Stimulated activated CD8-positive, alpha-beta memory T cell treated with anti-CD3 and anti-CD28 coated beads, Interleukin-12 subunit alpha, Interleukin-12 subunit beta, amount 100 ng/mL, for 1 hour (primary cell): ENCODE data around the gene UBA52.
"Not testable (repeated sequence)": the region's sequence is repeated elsewhere in the genome, so short reads cannot be mapped to it uniquely, and the experiment has no call there.

Experiments
- DNase-seq: peaks from one replicate; pipeline ENCODE4 v3.0.0-alpha.2; 2020; ENCODE audit warnings: low read depth

Gene UBA52

DNA sequence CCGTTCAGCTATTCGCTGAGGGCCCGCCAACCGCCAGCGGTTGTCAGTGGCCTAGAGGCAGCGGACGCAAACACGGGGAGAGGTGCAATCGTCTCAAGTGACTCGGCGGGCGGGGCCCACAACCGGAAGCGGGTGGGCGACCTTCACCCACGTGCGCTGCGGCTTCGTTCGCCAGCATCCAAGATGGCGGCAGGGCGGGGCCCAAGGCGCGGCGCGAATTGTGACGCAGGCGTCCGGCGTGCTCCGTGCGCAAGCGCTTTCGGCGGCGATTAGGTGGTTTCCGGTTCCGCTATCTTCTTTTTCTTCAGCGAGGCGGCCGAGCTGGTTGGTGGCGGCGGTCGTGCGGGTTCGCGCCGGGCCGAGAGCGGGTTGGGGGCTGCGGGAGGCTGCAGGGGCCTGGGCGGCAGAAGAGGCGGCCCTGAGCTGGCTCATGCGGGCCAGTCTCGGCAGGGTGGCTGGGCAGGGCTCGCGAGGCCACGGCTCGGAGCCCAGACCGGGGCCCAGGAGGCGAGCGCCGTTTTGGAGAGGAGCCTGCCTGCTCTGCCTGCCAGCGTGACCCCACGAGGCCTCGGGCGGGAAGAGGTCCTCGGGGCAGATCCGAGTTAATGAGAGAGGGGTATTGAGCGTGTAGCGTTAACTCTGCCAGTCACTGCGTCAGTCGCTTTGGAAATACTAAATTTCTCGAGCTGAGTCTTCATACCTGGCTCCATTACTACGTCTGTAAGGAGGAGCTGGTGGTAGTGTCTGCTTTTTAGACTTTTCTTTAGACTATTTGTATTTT, at the start of gene UBA52:
Gene UBA52, plus strand, starts transcription at position 294 of the 781 bp plus-strand sequence. CDS start 1,444 bp downstream, outside the sequence.
- DNase-seq, result peak; percentile 98

DNA sequence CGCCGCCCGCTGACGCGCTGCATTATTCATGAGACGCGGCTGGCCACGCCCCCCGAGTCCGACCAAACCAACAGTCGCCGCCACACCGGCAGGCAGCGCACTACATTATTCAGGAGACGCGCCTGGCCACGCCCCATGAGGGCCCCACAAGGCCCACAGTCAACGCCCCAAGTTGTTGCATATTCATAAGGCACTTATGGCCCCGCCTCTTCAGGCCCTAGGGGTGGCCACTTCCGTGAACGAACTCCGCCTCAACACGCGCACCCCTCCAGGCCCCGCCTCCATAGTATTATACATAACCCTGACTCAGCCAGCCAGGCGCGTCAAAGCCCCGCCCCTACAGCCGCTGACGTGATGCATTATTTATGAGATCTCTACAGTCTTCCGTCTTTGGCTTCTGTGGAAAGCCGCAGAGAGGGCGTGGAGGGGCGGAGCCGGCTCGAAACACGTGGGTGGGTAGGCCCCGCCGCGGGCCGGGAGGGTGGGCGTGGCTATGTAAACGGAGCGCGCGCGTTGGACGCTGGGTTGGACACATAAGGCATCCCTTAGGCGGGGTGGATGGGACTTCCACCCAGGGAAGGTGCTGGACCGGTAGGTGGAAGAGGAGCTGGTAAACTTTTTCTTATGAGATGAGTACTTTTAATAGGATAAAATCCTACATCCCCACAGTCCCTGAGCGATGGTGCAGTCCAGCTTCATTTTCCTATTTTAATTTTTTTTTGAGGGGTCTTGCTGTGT, 49.4 kb upstream of the UBA52 start:
- DNase-seq, result peak; percentile 100

- DNase-seq, result not testable (repeated sequence)
These were observed 48.7 kb upstream of the UBA52 start for GRCh38 chr19:18522862-18523440.

- DNase-seq, result no peak
These were observed 47.8 kb upstream of the UBA52 start for GRCh38 chr19:18523841-18524240.

- no peak for DNase-seq
These were observed 45.3 kb upstream of the UBA52 start for GRCh38 chr19:18526316-18526715.

DNA sequence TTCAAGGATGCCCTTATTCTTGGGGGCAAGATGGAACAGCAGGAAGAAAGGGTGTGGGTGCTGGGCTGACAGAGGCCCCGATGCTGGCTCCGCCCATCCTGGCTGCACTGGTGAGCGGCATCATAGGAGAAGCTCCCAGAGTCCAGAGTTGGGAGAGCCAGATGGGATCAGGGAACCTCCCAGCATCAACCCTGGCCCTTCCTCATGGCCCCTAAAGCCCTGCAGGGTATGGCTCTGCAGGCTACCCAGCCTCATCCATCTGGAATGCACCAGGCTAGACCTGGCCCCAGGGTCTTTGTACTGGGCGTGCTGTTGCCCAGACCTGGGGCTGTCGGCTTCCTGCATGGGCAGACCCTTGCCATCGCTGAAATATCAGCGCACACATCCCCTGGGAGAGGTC, 41.9 kb upstream of the UBA52 start:
- DNase-seq, result no peak

- DNase-seq, result no peak
These were observed 40.2 kb upstream of the UBA52 start for GRCh38 chr19:18531485-18531884.

GRCh38 chr19:18532168-18532890, 39.3 kb upstream of the UBA52 start:
- no peak for DNase-seq

- DNase-seq, result no peak
These were observed 38.6 kb upstream of the UBA52 start for GRCh38 chr19:18533058-18533457.

DNA sequence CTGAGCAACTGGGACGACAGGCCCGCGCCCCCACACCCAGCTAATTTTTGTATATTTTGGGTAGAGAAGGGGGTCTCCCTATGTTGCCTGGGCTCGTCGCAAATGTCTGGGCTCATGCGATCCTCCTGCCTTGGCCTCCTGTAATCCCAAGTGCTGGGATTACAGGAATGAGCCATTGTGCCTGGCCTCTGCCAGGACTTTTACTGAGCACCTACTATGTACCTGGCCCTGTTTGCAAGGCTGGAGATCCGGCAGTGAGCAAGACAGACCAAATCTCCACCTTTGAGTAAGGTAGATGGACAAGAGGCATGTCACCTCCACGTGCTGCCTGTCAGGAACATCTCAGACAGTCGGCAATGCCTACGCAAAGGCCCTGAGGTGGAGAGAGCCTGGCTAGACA, 35.2 kb upstream of the UBA52 start:
- DNase-seq, result no peak

DNA sequence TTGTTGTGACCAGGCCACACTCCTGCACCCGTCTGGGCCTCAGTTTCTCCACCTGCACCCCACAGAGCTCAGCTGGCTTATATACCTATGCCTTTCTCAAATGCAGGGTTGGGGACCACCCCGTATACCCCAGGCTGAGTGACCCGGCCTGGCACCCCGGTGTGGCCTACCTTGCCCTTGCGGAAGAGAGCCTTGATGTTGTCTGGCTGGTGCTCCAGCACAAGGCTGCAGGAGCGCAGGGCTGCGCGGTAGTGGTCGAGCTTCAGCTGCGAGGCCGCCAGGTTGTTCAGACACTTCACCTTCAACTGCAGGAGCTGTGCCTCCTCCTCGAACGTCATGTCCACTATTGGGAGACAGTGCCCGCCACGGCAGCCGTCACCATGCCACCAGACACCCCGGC, 34.2 kb upstream of the UBA52 start:
- no peak for DNase-seq

GRCh38 chr19:18538115-18538514, 33.5 kb upstream of the UBA52 start:
- no peak for DNase-seq

DNA sequence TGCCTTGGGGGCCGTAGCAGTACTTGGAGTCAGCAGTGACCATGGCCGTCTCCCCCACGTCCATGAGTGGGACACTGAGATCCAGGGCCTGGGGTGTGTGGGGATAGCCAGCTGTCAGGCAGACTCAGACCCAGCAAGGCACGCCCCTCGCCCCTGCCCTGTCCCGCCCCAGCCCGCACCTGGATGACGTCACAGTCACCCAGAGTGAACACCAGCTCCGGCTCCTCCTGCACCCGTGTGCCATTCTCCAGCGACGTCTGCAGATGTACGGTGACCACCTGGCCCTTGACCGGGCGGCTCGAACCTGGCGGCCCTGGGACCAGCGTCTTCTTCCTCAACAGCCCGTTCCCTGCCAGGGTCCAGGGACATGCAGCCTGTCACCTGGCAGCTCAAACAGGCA, 32.3 kb upstream of the UBA52 start:
- no peak for DNase-seq

DNA sequence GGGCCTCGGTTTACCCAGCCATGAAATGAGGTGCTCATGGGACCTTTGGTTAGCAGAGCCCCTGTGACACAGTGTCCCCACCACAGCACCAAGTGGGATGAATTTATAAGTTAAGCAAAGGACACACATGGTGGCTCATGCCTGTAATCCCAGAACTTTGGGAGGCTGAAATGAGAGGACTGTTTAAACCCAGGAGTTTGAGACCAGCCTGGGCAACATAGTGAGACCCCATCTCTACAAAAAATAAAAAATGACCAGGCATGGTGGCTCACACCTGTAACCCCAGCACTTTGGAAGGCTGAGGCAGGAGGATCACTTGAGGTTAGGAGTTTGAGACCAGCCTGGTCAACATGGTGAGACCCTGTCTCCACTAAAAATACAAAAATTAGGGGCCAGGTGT, 31.5 kb upstream of the UBA52 start:
- DNase-seq, result not testable (repeated sequence)

DNA sequence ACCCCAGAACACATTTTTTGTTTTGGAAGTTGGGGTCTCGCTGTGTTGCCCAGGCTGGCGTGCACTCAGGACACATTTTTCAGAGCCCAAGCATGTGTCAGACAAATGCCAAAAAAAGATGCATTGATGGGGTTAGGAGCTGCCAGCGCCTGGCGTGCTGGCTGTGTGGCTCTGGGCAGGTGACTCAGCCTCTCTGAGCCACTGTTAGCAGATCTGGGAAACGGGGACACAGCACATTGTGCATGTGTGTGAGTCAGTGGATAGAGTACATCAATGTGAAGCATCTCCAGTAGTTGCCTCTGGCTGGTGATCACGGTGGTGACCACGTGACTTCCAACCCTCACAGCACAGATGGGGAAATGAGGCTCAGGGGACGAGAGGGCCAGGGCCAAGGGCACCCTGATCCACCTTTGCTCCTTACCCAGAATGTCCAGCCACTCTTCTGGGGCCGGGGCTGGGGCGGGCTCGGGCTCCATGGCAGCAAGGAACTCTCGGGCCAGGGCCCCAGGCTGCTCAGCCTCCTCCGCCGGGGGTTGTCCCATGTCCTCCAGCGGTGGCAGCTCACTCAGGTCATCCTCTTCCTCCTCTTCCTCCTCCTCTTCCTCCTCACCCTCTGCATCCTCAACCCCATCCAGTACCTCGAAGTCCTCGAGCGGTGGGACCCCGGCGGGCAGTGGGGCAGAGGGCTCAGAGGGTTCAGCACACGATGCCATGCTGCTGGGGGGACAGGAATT, 30.2 kb upstream of the UBA52 start:
- DNase-seq, result no peak

DNA sequence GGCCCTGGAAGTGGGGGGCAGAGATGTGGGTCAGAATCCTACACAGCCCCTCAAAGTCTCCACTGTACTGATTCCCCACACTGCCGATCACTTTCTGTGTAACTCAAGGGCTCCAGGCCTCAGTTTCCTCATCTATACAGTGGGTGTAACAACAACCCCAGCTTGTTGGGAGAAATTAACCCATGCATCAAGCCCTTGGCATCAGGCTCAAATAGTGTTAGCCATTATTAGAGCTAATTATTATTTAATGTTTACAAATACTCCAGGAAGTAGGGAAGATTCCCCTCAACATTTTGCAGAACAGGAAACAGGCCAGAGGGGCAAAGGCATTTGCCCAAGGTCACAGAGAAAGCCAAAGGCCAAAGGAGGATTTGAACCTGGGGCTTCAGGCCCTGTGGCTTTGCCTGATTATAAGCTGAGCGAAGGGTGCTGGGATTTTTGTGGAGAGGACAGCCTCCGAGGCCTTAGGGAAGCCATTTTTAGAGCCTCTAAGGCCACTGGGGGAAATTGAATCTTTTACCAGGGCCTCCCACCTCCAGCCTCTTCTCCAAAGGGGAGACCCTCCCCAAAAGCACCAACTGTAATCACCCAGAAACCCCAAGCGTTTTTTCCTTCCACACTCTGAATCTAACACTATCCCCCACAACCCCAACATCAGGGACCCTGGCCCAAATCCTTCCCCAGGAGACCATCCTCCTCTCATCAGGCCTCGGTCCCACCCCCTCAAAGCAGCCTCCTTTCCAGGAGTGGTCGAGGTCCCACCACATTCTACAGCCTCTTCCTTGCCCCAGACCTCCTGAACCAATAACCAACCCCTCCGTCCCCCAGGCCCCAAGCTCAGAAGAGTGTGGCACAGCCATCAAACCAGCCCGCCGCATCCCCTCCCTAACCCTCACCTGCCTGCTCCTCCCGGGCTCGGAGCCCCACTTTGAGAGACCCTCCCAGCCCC, 29.4 kb upstream of the UBA52 start:
- DNase-seq, result no peak

DNA sequence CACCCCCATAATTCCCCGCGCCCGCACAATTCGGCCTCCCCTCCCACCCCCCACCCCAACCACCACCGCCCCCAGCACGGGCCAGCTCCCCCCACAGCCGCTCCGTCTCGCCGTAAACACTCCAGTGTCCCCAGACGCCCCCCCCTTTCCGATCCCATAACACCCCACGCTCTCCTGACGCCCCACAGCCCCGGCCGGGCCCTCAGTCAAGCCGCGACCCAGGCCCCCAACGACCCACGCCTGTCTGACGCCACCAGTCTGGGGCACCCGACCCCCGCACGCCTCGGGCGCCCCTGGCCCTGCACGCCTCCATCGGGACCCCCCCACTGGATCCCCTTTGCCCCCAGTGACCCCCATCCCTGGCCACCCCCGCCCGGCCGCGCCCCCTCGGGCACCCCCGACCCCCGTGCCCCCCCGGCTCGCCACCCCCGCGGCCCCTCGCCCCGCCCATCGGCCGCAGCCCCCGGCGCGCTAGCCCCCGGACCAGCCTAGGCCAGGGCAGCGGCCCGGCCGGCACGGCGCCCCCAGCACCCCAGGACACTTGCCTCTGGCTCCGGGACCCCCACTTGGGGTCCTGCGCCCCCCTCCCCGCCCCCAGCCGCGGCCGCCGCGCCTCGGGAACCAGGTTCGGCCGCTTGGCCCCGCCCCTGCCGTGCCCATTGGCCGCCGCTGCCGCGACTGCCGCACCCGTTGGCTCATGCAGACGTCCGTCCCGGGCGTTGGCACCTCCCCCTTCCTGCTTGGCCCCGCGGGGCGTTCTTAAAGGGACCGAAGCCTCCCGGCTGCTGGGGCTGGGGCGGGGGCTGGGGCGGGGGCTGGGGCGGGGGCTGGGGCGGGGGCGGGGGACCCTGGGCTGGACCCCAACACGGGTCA, 28.5 kb upstream of the UBA52 start, which contains the start of gene FKBP8:
Gene FKBP8, minus strand, starts transcription at position 633 of the 873 bp plus-strand sequence. CDS start 1,603 bp downstream, outside the sequence.
- DNase-seq, result peak; percentile 88

- DNase-seq, result peak; percentile 54
These were observed 27.7 kb upstream of the UBA52 start for GRCh38 chr19:18543814-18544475.

- no peak for DNase-seq
These were observed 20.0 kb upstream of the UBA52 start for GRCh38 chr19:18551631-18552030.
